Measurements from ENCODE around the gene NFATC3.

GRCh38 chr16:68097088-68097487, 11.9 kb downstream of the NFATC3 start:
- no peak for TF ChIP-seq POLR2A (IDR thresholded peaks at IDR 0.05)
- no peak for TF ChIP-seq CTCF (IDR thresholded peaks at IDR 0.05)
